ENCODE measurements around the gene ARMH4. TPM values are rescaled to one million over a fixed set of nuclear protein-coding genes. Genes with fewer than 3 reads are reported as not detected.

ARMH4 gene, protein sequence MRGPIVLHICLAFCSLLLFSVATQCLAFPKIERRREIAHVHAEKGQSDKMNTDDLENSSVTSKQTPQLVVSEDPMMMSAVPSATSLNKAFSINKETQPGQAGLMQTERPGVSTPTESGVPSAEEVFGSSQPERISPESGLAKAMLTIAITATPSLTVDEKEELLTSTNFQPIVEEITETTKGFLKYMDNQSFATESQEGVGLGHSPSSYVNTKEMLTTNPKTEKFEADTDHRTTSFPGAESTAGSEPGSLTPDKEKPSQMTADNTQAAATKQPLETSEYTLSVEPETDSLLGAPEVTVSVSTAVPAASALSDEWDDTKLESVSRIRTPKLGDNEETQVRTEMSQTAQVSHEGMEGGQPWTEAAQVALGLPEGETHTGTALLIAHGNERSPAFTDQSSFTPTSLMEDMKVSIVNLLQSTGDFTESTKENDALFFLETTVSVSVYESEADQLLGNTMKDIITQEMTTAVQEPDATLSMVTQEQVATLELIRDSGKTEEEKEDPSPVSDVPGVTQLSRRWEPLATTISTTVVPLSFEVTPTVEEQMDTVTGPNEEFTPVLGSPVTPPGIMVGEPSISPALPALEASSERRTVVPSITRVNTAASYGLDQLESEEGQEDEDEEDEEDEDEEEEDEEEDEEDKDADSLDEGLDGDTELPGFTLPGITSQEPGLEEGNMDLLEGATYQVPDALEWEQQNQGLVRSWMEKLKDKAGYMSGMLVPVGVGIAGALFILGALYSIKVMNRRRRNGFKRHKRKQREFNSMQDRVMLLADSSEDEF
- 0.67 TPM in 1 of 2 replicates, not detected in the other for total RNA-seq (2013; cell fraction: nucleolus; rRNA removed)
- total RNA-seq (2014; rRNA removed) = not detected in 2 replicates
- 0.41 TPM in 1 of 2 replicates, not detected in the other for total RNA-seq (2014; rRNA removed; fragmentation: Illumina TruSeq; extraction: Trizol)
- total RNA-seq (2021) = not detected in 2 replicates
- not detected for polyA plus RNA-seq (2011; ENCODE audit: low read depth)
- polyA plus RNA-seq (2011; rRNA removed) = 0.04 and 0.50 TPM in 2 replicates
- 0.07 TPM in 1 of 2 replicates, not detected in the other for polyA plus RNA-seq (2011; cell fraction: cytosol; rRNA removed)
- polyA plus RNA-seq (2011; cell fraction: nucleus; rRNA removed) = 0.13 and 0.26 TPM in 2 replicates
- not detected in 2 replicates for polyA plus RNA-seq (2012)
- polyA plus RNA-seq (2014; fragmentation: Illumina TruSeq; extraction: Trizol) = not detected in 2 replicates
- under 1 TPM; 0.60 to 0.97 TPM for polyA plus RNA-seq (2014; fragmentation: Nextera tagmentation; extraction: Ambion mirVana)
- not detected in 2 replicates for polyA plus RNA-seq (2014; rRNA removed)
- polyA plus RNA-seq (2016; fragmentation: Nextera tagmentation; extraction: Ambion mirVana) = not detected
- 0.88 and 1.6 TPM in 2 replicates for polyA minus RNA-seq (2011; rRNA and poly(A)+ RNA removed)
- not detected in 2 replicates for polyA minus RNA-seq (2011; cell fraction: cytosol; rRNA and poly(A)+ RNA removed)
- polyA minus RNA-seq (2011; cell fraction: nucleus; rRNA and poly(A)+ RNA removed) = 33.4 and 68.0 TPM in 2 replicates
- Bru-seq, nascent RNA = percentile 6 among the genes with signal in this experiment
- percentile 19 among the genes with signal in this experiment for BruChase-seq, experiment 1, labeled RNA remaining after a 6-hour chase
- BruChase-seq, experiment 2, labeled RNA remaining after a 2-hour chase = percentile 13 among the genes with signal in this experiment
- long read RNA-seq, experiment 1, partial matches to known transcripts = 0 of 1 reads
- long read RNA-seq, experiment 1, other reads (novel, unspliced or antisense) = 1 of 1 reads
- long read RNA-seq, experiment 2, partial matches to known transcripts = 1 of 13 reads
- long read RNA-seq, experiment 2, other reads (novel, unspliced or antisense) = 12 of 13 reads

GRCh38 chr14:58152014-58152857, at the start of gene ARMH4:
ARMH4 (minus strand) TSS chr14:58152213; CDS start chr14:58139358, 12,855 bp downstream.
- ChIA-PET CTCF (interaction anchor here (0.7 kb wide), 1 partner anchor 9 kb away, joined by 3 read pairs; no protein-coding TSS in a partner anchor), POLR2A (no interaction called here), RAD21 (ENCODE audit: unreplicated experiment) (no interaction called here), SMC1A (ENCODE audit: uncharacterized antibody, unreplicated experiment) (no interaction called here)
- DNase-seq (ENCODE audit: low read depth, low spot score) (no peak), ATAC-seq (peak; percentile 97), FAIRE-seq (no peak)
- Histone ChIP-seq H3K9me3 (replicated peaks; ENCODE audit: control insufficient read depth, insufficient read depth, low read length) (no peaks in the 10 kb centered on the region), H3K79me2 (ENCODE audit: control insufficient read depth, insufficient read depth, low read length) (no peaks in the 10 kb centered on the region), H3K4me1 (ENCODE audit: control insufficient read depth, insufficient read depth, low read length) (no peaks in the 10 kb centered on the region; the same call in 1 of the 2 replicates), H3K27ac (ENCODE audit: control insufficient read depth, insufficient read depth) (no peak within 1 kb of the TSS), H3K9ac (ENCODE audit: control insufficient read depth, insufficient read depth, low read length) (peak within 1 kb of the TSS; percentile 26; the same call in 1 of the 2 replicates), H3K4me3 (peak within 1 kb of the TSS; percentile 56), H3K27me3 (replicated peaks in 1 of 2; ENCODE audit: control insufficient read depth in 2 of 2, insufficient read depth in 2 of 2, low read length in 1 of 2) (peaks cover 9 to 16% of the 10 kb centered on the region in 2 experiments; a peak in 2 of 4 replicates), H3K36me3 (ENCODE audit: control insufficient read depth in 2 of 2, insufficient read depth in 2 of 2, low read length in 1 of 2) (no peaks in the 10 kb centered on the region), H3K4me2 (ENCODE audit: control insufficient read depth, insufficient read depth) (peak within 1 kb of the TSS; percentile 94), H4K20me1 (ENCODE audit: control insufficient read depth, insufficient read depth) (no peaks in the 10 kb centered on the region), H2AFZ (ENCODE audit: control insufficient read depth, low read depth, low read length) (peak within 1 kb of the TSS; percentile 68)
- in situ Hi-C loops (cut with MboI) (no loop called here), intact Hi-C loops (cut with micrococcal nuclease; ENCODE audit: unreplicated experiment) (no loop called here)
- under 1% methylated on average over 64 of the region's 70 CpGs for WGBS (ENCODE audit: insufficient coverage, insufficient replicate concordance, low lambda C conversion rate, missing lambda C conversion rate)
- BruUV-seq (replicated peaks) = no TSS peak
- TF ChIP-seq RFX5 (IDR thresholded peaks at IDR 0.05; ENCODE audit: low read depth, low read length) (no peak), MAX (IDR thresholded peaks at IDR 0.05; ENCODE audit: low read depth, low read length) (no peak), NR2C2 (IDR thresholded peaks at IDR 0.05; ENCODE audit: borderline replicate concordance, control insufficient read depth, insufficient read length, low read depth) (no peak), JUNB (IDR thresholded peaks at IDR 0.05) (no peak), RCOR1 (conservative IDR thresholded peaks at IDR 0.05; ENCODE audit: low read depth, low read length) (no peak), YY1 (IDR thresholded peaks at IDR 0.05; ENCODE audit: low read depth, low read length) (no peak)
- TF ChIP-seq, protein P1, sequence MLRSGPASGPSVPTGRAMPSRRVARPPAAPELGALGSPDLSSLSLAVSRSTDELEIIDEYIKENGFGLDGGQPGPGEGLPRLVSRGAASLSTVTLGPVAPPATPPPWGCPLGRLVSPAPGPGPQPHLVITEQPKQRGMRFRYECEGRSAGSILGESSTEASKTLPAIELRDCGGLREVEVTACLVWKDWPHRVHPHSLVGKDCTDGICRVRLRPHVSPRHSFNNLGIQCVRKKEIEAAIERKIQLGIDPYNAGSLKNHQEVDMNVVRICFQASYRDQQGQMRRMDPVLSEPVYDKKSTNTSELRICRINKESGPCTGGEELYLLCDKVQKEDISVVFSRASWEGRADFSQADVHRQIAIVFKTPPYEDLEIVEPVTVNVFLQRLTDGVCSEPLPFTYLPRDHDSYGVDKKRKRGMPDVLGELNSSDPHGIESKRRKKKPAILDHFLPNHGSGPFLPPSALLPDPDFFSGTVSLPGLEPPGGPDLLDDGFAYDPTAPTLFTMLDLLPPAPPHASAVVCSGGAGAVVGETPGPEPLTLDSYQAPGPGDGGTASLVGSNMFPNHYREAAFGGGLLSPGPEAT (IDR thresholded peaks at IDR 0.05; ENCODE audit: low read depth) = no peak
- TF ChIP-seq, protein P2, sequence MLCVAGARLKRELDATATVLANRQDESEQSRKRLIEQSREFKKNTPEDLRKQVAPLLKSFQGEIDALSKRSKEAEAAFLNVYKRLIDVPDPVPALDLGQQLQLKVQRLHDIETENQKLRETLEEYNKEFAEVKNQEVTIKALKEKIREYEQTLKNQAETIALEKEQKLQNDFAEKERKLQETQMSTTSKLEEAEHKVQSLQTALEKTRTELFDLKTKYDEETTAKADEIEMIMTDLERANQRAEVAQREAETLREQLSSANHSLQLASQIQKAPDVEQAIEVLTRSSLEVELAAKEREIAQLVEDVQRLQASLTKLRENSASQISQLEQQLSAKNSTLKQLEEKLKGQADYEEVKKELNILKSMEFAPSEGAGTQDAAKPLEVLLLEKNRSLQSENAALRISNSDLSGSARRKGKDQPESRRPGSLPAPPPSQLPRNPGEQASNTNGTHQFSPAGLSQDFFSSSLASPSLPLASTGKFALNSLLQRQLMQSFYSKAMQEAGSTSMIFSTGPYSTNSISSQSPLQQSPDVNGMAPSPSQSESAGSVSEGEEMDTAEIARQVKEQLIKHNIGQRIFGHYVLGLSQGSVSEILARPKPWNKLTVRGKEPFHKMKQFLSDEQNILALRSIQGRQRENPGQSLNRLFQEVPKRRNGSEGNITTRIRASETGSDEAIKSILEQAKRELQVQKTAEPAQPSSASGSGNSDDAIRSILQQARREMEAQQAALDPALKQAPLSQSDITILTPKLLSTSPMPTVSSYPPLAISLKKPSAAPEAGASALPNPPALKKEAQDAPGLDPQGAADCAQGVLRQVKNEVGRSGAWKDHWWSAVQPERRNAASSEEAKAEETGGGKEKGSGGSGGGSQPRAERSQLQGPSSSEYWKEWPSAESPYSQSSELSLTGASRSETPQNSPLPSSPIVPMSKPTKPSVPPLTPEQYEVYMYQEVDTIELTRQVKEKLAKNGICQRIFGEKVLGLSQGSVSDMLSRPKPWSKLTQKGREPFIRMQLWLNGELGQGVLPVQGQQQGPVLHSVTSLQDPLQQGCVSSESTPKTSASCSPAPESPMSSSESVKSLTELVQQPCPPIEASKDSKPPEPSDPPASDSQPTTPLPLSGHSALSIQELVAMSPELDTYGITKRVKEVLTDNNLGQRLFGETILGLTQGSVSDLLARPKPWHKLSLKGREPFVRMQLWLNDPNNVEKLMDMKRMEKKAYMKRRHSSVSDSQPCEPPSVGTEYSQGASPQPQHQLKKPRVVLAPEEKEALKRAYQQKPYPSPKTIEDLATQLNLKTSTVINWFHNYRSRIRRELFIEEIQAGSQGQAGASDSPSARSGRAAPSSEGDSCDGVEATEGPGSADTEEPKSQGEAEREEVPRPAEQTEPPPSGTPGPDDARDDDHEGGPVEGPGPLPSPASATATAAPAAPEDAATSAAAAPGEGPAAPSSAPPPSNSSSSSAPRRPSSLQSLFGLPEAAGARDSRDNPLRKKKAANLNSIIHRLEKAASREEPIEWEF (IDR thresholded peaks at IDR 0.05; ENCODE audit: insufficient replicate concordance, low read depth, low read length) = no peak
